ENCODE data around the gene PLEKHG1.

DNA sequence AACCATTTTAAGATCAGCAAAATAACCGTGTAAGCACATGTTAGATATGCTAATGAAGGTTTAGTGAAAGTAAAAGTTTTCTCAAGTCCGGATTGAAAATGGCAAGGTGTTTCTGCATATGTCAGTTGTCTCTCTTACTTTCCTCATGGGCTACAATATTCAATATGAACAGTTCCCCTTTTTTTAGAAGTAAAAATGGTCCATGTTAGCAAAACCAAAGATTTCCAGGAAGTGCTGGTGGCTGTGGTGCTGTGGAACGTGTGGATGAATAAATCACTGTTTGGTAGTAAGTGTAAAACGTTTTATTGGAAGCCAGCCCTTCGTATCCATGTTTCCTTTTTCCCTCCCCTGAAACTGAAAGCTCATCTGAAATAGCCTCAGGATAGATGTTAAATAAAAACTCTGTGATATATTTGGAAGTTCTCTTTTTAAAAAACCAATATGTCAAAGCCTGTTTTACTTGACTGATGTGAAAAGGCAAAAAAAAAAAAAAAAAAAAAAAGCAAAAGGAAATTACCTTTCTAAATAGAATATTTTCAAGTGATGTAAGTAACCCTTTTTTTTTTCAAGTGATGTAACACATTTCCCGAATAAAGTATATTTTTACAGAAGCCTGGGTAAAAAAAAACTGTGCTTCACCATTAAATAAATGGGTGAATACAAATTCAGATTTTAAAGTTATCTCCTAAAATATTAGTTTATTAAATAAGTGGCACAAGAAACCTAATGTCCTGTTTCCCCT, 41.9 kb downstream of the PLEKHG1 start:
- TF ChIP-seq BACH2 (CRISPR knock-in tag; IDR thresholded peaks at IDR 0.05; ENCODE audit: borderline replicate concordance) (no peak), ARNTL (CRISPR knock-in tag; IDR thresholded peaks at IDR 0.05; ENCODE audit: borderline replicate concordance, low read depth) (no peak), ESRRG (CRISPR knock-in tag; IDR thresholded peaks at IDR 0.05) (no peak), TOX (CRISPR knock-in tag; IDR thresholded peaks at IDR 0.05; ENCODE audit: borderline replicate concordance) (no peak), RARB (CRISPR knock-in tag; IDR thresholded peaks at IDR 0.05) (no peak), ZFP30 (CRISPR knock-in tag; IDR thresholded peaks at IDR 0.05) (no peak), ISL1 (CRISPR knock-in tag; IDR thresholded peaks at IDR 0.05) (no peak), PPARA (CRISPR knock-in tag; IDR thresholded peaks at IDR 0.05; ENCODE audit: borderline replicate concordance) (no peak), ZFP3 (CRISPR knock-in tag; IDR thresholded peaks at IDR 0.05) (no peak), ZNF70 (CRISPR knock-in tag; IDR thresholded peaks at IDR 0.05) (no peak), CSDC2 (CRISPR knock-in tag; IDR thresholded peaks at IDR 0.05) (no peak)
- TF ChIP-seq, protein P1, sequence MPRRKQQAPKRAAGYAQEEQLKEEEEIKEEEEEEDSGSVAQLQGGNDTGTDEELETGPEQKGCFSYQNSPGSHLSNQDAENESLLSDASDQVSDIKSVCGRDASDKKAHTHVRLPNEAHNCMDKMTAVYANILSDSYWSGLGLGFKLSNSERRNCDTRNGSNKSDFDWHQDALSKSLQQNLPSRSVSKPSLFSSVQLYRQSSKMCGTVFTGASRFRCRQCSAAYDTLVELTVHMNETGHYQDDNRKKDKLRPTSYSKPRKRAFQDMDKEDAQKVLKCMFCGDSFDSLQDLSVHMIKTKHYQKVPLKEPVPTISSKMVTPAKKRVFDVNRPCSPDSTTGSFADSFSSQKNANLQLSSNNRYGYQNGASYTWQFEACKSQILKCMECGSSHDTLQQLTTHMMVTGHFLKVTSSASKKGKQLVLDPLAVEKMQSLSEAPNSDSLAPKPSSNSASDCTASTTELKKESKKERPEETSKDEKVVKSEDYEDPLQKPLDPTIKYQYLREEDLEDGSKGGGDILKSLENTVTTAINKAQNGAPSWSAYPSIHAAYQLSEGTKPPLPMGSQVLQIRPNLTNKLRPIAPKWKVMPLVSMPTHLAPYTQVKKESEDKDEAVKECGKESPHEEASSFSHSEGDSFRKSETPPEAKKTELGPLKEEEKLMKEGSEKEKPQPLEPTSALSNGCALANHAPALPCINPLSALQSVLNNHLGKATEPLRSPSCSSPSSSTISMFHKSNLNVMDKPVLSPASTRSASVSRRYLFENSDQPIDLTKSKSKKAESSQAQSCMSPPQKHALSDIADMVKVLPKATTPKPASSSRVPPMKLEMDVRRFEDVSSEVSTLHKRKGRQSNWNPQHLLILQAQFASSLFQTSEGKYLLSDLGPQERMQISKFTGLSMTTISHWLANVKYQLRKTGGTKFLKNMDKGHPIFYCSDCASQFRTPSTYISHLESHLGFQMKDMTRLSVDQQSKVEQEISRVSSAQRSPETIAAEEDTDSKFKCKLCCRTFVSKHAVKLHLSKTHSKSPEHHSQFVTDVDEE (CRISPR knock-in tag; IDR thresholded peaks at IDR 0.05), result no peak
